SK-N-SH (cell line): ENCODE measurements around the gene SFI1.

ENCODE experiments used
- CHD2 ChIP-seq: fragments of 150-350 bp; IDR thresholded peaks from 2 replicates; pipeline ENCODE4 v1.6.1; 2018; ENCODE audit warnings: low read length; ENCODE audit not compliant: partially characterized antibody
- CTCF ChIP-seq: fragments of 200-600 bp; sonication (generic); IDR thresholded peaks from 2 replicates; pipeline ENCODE4 v1.6.1; 2017; ENCODE audit warnings: antibody characterized with exemption, mild to moderate bottlenecking, moderate library complexity
- NRF1 ChIP-seq: IDR thresholded peaks from 2 replicates; pipeline ENCODE4 v1.6.1; 2012; ENCODE audit warnings: low read depth, mild to moderate bottlenecking, low read length
- POLR2AphosphoS5 ChIP-seq: IDR thresholded peaks from 2 replicates; pipeline ENCODE4 v1.6.1; 2012; ENCODE audit warnings: low read depth, low read length
- RAD21 ChIP-seq: IDR thresholded peaks from 2 replicates; pipeline ENCODE4 v1.6.1; 2012; ENCODE audit warnings: mild to moderate bottlenecking, low read length
- RCOR1 ChIP-seq: fragments of 150-350 bp; IDR thresholded peaks from 2 replicates; pipeline ENCODE4 v1.6.1; 2017; ENCODE audit warnings: antibody characterized with exemption, low read length
- REST ChIP-seq: IDR thresholded peaks from 2 replicates; pipeline ENCODE4 v1.6.1; 2012; ENCODE audit warnings: mild to moderate bottlenecking, low read depth, low read length, moderate library complexity
- USF2 ChIP-seq: fragments of 150-350 bp; IDR thresholded peaks from 2 replicates; pipeline ENCODE4 v1.6.1; 2017; ENCODE audit warnings: antibody characterized with exemption, low read length, low read depth, borderline replicate concordance

GRCh38 chr22:31461699-31462098, 34.6 kb upstream of the SFI1 start:
- no peak for TF ChIP-seq CTCF
- no peak for TF ChIP-seq RCOR1
- TF ChIP-seq USF2: no peak
- no peak for TF ChIP-seq REST
- TF ChIP-seq RAD21: no peak
- no peak for TF ChIP-seq NRF1
- TF ChIP-seq POLR2AphosphoS5: no peak
- TF ChIP-seq CHD2: no peak
